K562 (cell line): ENCODE data around the gene USP49. TPM values are rescaled to one million over a fixed set of nuclear protein-coding genes. Genes with fewer than 3 reads are reported as not detected.

Experiments
- BRD4 ChIP-seq: fragments of 200-600 bp; sonication (generic); IDR thresholded peaks from 2 replicates; pipeline ENCODE4 v1.6.1; 2017; ENCODE audit warnings: inconsistent platforms
- ETS1 ChIP-seq: conservative IDR thresholded peaks from 2 replicates; pipeline ENCODE4 v1.6.1; 2011; ENCODE audit warnings: low read depth, mild to moderate bottlenecking, low read length; ENCODE audit not compliant: control insufficient read depth
- GATA2 ChIP-seq: sonication (generic); formaldehyde crosslinking; IDR thresholded peaks from 2 replicates; pipeline ENCODE4 v1.4.0; 2020; ENCODE audit warnings: mild to moderate bottlenecking, missing genetic modification reagents
- HOXB6 ChIP-seq: fragments of 250-450 bp; sonication (Bioruptor Pico); IDR thresholded peaks from 2 replicates; pipeline ENCODE4 v1.5.1; 2022; ENCODE audit warnings: mild to moderate bottlenecking, borderline replicate concordance
- KDM2B ChIP-seq: fragments of 250-450 bp; sonication (Bioruptor Pico); IDR thresholded peaks from 2 replicates; pipeline ENCODE4 v1.8.0; 2021; ENCODE audit warnings: mild to moderate bottlenecking, moderate library complexity
- MAFF ChIP-seq: IDR thresholded peaks from 2 replicates; pipeline ENCODE4 v1.6.1; 2012; ENCODE audit warnings: low read length, improper control_type of control experiment
- MAX ChIP-seq: sonication (generic); formaldehyde crosslinking; IDR thresholded peaks from 2 replicates; pipeline ENCODE4 v1.9.0; 2022; ENCODE audit warnings: mild to moderate bottlenecking, missing genetic modification reagents
- MBD2 ChIP-seq: sonication (generic); IDR thresholded peaks from 2 replicates; pipeline ENCODE4 v1.6.1; 2016; ENCODE audit warnings: low read depth, borderline replicate concordance
- MTA3 ChIP-seq: fragments of 450-650 bp; formaldehyde crosslinking; IDR thresholded peaks from 2 replicates; pipeline ENCODE4 v1.6.1; 2017; ENCODE audit warnings: mild to moderate bottlenecking, borderline replicate concordance
- NFE2L1 ChIP-seq: fragments of 450-650 bp; IDR thresholded peaks from 2 replicates; pipeline ENCODE4 v1.6.1; 2016; ENCODE audit warnings: missing genetic modification characterization, low read depth, mild to moderate bottlenecking, missing compliant biosample characterization, moderate library complexity, borderline replicate concordance
- POLR2A ChIP-seq: fragments of 450-650 bp; conservative IDR thresholded peaks from 2 replicates; pipeline ENCODE4 v1.6.1; 2016
- POLR3G ChIP-seq: IDR thresholded peaks from 2 replicates; pipeline ENCODE4 v1.6.1; 2011; ENCODE audit not compliant: insufficient read length, insufficient replicate concordance; ENCODE audit errors: extremely low read depth
- RBM39 ChIP-seq: fragments of 200-400 bp; formaldehyde crosslinking; optimal IDR thresholded peaks from 2 replicates; pipeline ENCODE3; 2018; ENCODE audit warnings: low read depth, low read length
- SMC3 ChIP-seq: conservative IDR thresholded peaks from 2 replicates; pipeline ENCODE4 v1.6.1; 2011; ENCODE audit warnings: low read depth, low read length, improper control_type of control experiment; ENCODE audit not compliant: insufficient read depth
- TAF9B ChIP-seq: fragments of 450-650 bp; IDR thresholded peaks from 2 replicates; pipeline ENCODE4 v1.6.1; 2018; ENCODE audit warnings: mild to moderate bottlenecking; ENCODE audit not compliant: partially characterized antibody
- ZFP1 ChIP-seq: fragments of 450-650 bp; formaldehyde crosslinking; IDR thresholded peaks from 2 replicates; pipeline ENCODE4 v1.4.0; 2020; ENCODE audit warnings: mild to moderate bottlenecking, mixed read lengths
- ZNF75A ChIP-seq: fragments of 450-650 bp; formaldehyde crosslinking; IDR thresholded peaks from 2 replicates; pipeline ENCODE4 v1.4.0; 2020; ENCODE audit warnings: mild to moderate bottlenecking
- polyA plus RNA-seq, 8 experiments: library from polyadenylated mRNA; depleted of rRNA in 4 of 8; stranded (reverse) in 5 of 8; unstranded in 3 of 8; fragments of >200 nt; fragmentation: Nextera tagmentation in 2 of 8; fragmentation: Illumina TruSeq in 1 of 8; extraction: Ambion mirVana in 2 of 8; extraction: Trizol in 1 of 8; gene quantifications; 2 replicates each; pipeline versions ENCODE4 v1.2.1 to v1.2.3, GENCODE V29; 2011 to 2014; ENCODE audit warnings: inconsistent platforms in 1 of 8, missing spikeins in 1 of 8
- total RNA-seq, 7 experiments: library from RNA; depleted of rRNA in 6 of 7; stranded (reverse); fragments of >200 nt in 6 of 7; fragmentation: Illumina TruSeq in 2 of 7; extraction: Trizol in 2 of 7; gene quantifications; 2 replicates each; pipeline versions ENCODE4 v1.2.1 to v1.2.3, GENCODE V29; 2011 to 2021; ENCODE audit warnings: low replicate concordance in 1 of 7
- TF ChIP-seq, protein P1 (sequence below), 2 experiments: IDR thresholded peaks; 2 replicates each; pipeline ENCODE4 v1.6.1; 2012; ENCODE audit warnings: improper control_type of control experiment in 2 of 2, low read depth in 2 of 2, low read length in 2 of 2, borderline replicate concordance in 1 of 2
- TF ChIP-seq, protein P2 (sequence below), 2 experiments: fragments of 450-650 bp in 1 of 2; IDR thresholded peaks; 2 replicates each; pipeline ENCODE4 v1.6.1; 2011 to 2017; ENCODE audit warnings: low read depth in 2 of 2, antibody characterized with exemption in 1 of 2, borderline replicate concordance in 1 of 2, low read length in 1 of 2, mild to moderate bottlenecking in 1 of 2, mixed read lengths in 1 of 2; ENCODE audit not compliant: control insufficient read depth in 1 of 2
- TF ChIP-seq, protein P3 (sequence below): fragments of 250-450 bp; sonication (Bioruptor Pico); IDR thresholded peaks from 2 replicates; pipeline ENCODE4 v1.5.1; 2021; ENCODE audit warnings: mild to moderate bottlenecking

Gene USP49
- total and polyA plus RNA-seq, 9 of the 15 experiments (the other 6 are each of a cell fraction or from before 2014, with no cell fraction given) = 1.0 to 9.9 (median 6.5) TPM

- TF ChIP-seq, protein P1, sequence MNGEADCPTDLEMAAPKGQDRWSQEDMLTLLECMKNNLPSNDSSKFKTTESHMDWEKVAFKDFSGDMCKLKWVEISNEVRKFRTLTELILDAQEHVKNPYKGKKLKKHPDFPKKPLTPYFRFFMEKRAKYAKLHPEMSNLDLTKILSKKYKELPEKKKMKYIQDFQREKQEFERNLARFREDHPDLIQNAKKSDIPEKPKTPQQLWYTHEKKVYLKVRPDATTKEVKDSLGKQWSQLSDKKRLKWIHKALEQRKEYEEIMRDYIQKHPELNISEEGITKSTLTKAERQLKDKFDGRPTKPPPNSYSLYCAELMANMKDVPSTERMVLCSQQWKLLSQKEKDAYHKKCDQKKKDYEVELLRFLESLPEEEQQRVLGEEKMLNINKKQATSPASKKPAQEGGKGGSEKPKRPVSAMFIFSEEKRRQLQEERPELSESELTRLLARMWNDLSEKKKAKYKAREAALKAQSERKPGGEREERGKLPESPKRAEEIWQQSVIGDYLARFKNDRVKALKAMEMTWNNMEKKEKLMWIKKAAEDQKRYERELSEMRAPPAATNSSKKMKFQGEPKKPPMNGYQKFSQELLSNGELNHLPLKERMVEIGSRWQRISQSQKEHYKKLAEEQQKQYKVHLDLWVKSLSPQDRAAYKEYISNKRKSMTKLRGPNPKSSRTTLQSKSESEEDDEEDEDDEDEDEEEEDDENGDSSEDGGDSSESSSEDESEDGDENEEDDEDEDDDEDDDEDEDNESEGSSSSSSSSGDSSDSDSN (IDR thresholded peaks at IDR 0.05; ENCODE audit: borderline replicate concordance in 1 of 2, low read depth in 2 of 2, low read length in 2 of 2) = peak; percentile 85 to 93
- TF ChIP-seq GATA2 (CRISPR knock-in tag) (peak; percentile 79), KDM2B (no peak), ZNF75A (CRISPR knock-in tag) (no peak), ETS1 (0 out of 2 replicates have a peak, but pooled peaks have one; percentile 2), ZFP1 (no peak), TAF9B (no peak), RBM39 (no peak), HOXB6 (CRISPR knock-in tag) (no peak), MTA3 (peak; percentile 64), BRD4 (no peak), POLR2A (peak; percentile 47), SMC3 (no peak), POLR3G (no peak), NFE2L1 (no peak), MAX (CRISPR knock-in tag) (peak; percentile 15; the same call in 1 of the 2 replicates), MAFF (no peak), MBD2 (peak; percentile 54)
- TF ChIP-seq, protein P2, sequence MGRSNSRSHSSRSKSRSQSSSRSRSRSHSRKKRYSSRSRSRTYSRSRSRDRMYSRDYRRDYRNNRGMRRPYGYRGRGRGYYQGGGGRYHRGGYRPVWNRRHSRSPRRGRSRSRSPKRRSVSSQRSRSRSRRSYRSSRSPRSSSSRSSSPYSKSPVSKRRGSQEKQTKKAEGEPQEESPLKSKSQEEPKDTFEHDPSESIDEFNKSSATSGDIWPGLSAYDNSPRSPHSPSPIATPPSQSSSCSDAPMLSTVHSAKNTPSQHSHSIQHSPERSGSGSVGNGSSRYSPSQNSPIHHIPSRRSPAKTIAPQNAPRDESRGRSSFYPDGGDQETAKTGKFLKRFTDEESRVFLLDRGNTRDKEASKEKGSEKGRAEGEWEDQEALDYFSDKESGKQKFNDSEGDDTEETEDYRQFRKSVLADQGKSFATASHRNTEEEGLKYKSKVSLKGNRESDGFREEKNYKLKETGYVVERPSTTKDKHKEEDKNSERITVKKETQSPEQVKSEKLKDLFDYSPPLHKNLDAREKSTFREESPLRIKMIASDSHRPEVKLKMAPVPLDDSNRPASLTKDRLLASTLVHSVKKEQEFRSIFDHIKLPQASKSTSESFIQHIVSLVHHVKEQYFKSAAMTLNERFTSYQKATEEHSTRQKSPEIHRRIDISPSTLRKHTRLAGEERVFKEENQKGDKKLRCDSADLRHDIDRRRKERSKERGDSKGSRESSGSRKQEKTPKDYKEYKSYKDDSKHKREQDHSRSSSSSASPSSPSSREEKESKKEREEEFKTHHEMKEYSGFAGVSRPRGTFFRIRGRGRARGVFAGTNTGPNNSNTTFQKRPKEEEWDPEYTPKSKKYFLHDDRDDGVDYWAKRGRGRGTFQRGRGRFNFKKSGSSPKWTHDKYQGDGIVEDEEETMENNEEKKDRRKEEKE (IDR thresholded peaks at IDR 0.05; ENCODE audit: borderline replicate concordance in 1 of 2, control insufficient read depth in 1 of 2, low read depth in 2 of 2, low read length in 1 of 2) = no peak
- TF ChIP-seq, protein P3, sequence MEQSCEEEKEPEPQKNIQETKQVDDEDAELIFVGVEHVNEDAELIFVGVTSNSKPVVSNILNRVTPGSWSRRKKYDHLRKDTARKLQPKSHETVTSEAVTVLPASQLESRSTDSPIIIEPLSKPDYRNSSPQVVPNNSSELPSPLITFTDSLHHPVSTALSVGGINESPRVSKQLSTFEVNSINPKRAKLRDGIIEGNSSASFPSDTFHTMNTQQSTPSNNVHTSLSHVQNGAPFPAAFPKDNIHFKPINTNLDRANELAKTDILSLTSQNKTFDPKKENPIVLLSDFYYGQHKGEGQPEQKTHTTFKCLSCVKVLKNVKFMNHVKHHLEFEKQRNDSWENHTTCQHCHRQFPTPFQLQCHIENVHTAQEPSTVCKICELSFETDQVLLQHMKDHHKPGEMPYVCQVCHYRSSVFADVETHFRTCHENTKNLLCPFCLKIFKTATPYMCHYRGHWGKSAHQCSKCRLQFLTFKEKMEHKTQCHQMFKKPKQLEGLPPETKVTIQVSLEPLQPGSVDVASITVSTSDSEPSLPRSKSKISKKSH (CRISPR knock-in tag) = no peak
Observed at GRCh38 chr6:41939176-41939847, 44.1 kb upstream of the USP49 start (continued).
